Measurements from ENCODE around the gene KMT2D. TPM values are rescaled to one million over a fixed set of nuclear protein-coding genes. Genes with fewer than 3 reads are reported as not detected.

The KMT2D gene
- total and polyA plus RNA-seq, 2 experiments from 2014 or later, result 17.6 to 120 TPM

DNA sequence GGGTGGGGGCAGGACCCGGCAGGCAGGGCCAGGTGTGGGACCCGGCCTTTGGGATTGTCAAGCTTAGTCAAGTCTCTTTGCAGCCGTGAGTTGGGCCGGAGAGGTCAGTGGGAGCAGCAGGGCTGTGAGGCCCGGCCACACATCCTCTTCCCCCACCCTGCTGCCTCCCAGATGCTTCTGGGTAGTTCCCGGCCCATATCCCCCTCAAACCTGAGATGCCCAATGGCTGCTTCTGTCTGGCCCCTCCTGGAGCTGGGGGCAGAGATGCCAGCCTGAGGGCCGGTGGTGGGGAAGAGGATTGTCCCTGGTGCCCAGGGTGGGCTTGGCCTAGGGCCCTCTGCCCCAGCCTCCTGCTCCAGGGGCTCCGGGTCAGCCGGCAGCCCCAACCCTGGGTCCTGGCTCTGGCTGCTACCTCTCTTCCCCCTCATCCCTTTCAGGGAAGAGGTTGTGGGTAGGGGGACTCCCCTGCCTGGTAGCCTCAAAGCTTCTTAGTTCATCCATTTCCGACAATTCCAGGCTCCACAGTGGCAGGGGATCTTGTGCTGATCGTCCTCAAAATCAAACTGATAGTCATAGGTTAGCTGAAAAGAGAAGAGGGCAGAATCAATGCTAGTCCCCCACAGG, 39.2 kb downstream of the KMT2D start:
- no peaks in the 10 kb centered on the region for H3K27me3 ChIP-seq (ENCODE audit: insufficient read depth)
- H3K9me2 ChIP-seq (ENCODE audit: insufficient read depth), result no peaks in the 10 kb centered on the region
- TF ChIP-seq NANOG (IDR thresholded peaks at IDR 0.05; ENCODE audit: borderline replicate concordance), result no peak
- TF ChIP-seq EZH2 (IDR thresholded peaks at IDR 0.05; ENCODE audit: low read depth, unreplicated experiment), result no peak
- TF ChIP-seq JUNB (IDR thresholded peaks at IDR 0.05; ENCODE audit: unreplicated experiment), result no peak
- TF ChIP-seq, protein P1, sequence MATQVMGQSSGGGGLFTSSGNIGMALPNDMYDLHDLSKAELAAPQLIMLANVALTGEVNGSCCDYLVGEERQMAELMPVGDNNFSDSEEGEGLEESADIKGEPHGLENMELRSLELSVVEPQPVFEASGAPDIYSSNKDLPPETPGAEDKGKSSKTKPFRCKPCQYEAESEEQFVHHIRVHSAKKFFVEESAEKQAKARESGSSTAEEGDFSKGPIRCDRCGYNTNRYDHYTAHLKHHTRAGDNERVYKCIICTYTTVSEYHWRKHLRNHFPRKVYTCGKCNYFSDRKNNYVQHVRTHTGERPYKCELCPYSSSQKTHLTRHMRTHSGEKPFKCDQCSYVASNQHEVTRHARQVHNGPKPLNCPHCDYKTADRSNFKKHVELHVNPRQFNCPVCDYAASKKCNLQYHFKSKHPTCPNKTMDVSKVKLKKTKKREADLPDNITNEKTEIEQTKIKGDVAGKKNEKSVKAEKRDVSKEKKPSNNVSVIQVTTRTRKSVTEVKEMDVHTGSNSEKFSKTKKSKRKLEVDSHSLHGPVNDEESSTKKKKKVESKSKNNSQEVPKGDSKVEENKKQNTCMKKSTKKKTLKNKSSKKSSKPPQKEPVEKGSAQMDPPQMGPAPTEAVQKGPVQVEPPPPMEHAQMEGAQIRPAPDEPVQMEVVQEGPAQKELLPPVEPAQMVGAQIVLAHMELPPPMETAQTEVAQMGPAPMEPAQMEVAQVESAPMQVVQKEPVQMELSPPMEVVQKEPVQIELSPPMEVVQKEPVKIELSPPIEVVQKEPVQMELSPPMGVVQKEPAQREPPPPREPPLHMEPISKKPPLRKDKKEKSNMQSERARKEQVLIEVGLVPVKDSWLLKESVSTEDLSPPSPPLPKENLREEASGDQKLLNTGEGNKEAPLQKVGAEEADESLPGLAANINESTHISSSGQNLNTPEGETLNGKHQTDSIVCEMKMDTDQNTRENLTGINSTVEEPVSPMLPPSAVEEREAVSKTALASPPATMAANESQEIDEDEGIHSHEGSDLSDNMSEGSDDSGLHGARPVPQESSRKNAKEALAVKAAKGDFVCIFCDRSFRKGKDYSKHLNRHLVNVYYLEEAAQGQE (IDR thresholded peaks at IDR 0.05; ENCODE audit: unreplicated experiment), result no peak
- no peak overlapping the region for H3K4me3 Mint-ChIP-seq
- peaks cover 16% of the 10 kb centered on the region; the same call in 1 of the 2 replicates for H3F3A ChIP-seq (replicated peaks; ENCODE audit: low read depth)
- no peaks in the 10 kb centered on the region for H3K9me3 Mint-ChIP-seq
- no peak for ATAC-seq
- peaks cover 39% of the 10 kb centered on the region for H3K36me3 ChIP-seq (ENCODE audit: insufficient read depth)
- H3K27me3 Mint-ChIP-seq (ENCODE audit: insufficient read depth, low read depth, poor library complexity), result peaks cover 11% of the 10 kb centered on the region
- H3K27ac ChIP-seq (ENCODE audit: low read depth), result no peak overlapping the region
- no peak overlapping the region for H3K4me2 ChIP-seq
- H3K27ac Mint-ChIP-seq, result no peak overlapping the region
- H4K20me1 ChIP-seq (replicated peaks; ENCODE audit: insufficient read depth), result peaks cover 15% of the 10 kb centered on the region
- H3K4me1 ChIP-seq (ENCODE audit: insufficient read depth), result peaks cover 5% of the 10 kb centered on the region; the same call in 1 of the 2 replicates
- DNase-seq (ENCODE audit: low spot score), result no peak
- no peaks in the 10 kb centered on the region for H3K79me2 ChIP-seq (replicated peaks; ENCODE audit: insufficient read depth)
- peaks cover 18% of the 10 kb centered on the region; the same call in 2 of the 3 replicates for H3K4me1 Mint-ChIP-seq
- H2AFZ ChIP-seq, result no peak overlapping the region
- no peak overlapping the region for H3K4me3 ChIP-seq
- peaks cover 50% of the 10 kb centered on the region for H3K36me3 Mint-ChIP-seq (ENCODE audit: low read depth)

DNA sequence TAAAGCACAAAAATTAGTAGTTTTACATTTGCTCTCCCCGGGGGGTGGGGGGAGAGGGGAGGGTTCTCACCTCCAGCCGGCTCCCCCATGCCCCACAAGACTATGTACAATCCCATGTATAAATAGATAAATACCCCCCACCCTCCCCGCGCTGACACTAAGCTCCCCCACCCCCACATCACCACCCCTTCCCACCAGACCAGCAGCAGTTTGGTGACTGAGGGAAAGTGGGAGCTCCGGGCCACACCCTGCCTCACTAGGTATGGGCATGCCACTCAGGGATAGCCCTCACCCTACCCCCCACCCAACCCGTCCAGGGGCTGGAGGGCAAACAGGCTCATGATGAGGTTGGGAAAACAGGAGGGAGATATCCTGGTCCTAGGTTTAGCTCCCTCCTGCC, 40.2 kb downstream of the KMT2D start:
- H3K4me3 ChIP-seq, result no peak overlapping the region
- Mint-ChIP-seq H3K27ac (no peak overlapping the region), H3K4me3 (no peak overlapping the region), H3K36me3 (ENCODE audit: low read depth) (peaks cover 40% of the 10 kb centered on the region), H3K27me3 (ENCODE audit: insufficient read depth, low read depth, poor library complexity) (peaks cover 17% of the 10 kb centered on the region), H3K4me1 (peaks cover 18% of the 10 kb centered on the region; the same call in 2 of the 3 replicates), H3K9me3 (no peaks in the 10 kb centered on the region)
- H3K27ac ChIP-seq (ENCODE audit: low read depth), result no peak overlapping the region
- H4K20me1 ChIP-seq (replicated peaks; ENCODE audit: insufficient read depth), result peaks cover 9% of the 10 kb centered on the region
- H3F3A ChIP-seq (replicated peaks; ENCODE audit: low read depth), result peaks cover 16% of the 10 kb centered on the region; the same call in 1 of the 2 replicates
- no peak for ATAC-seq
- H3K4me2 ChIP-seq, result no peak overlapping the region
- no peaks in the 10 kb centered on the region for H3K79me2 ChIP-seq (replicated peaks; ENCODE audit: insufficient read depth)
- no peaks in the 10 kb centered on the region for H3K27me3 ChIP-seq (ENCODE audit: insufficient read depth)
- DNase-seq (ENCODE audit: low spot score), result no peak
- peaks cover 5% of the 10 kb centered on the region; the same call in 1 of the 2 replicates for H3K4me1 ChIP-seq (ENCODE audit: insufficient read depth)
- no peaks in the 10 kb centered on the region for H3K9me2 ChIP-seq (ENCODE audit: insufficient read depth)
- peaks cover 30% of the 10 kb centered on the region for H3K36me3 ChIP-seq (ENCODE audit: insufficient read depth)
- no peak overlapping the region for H2AFZ ChIP-seq
- TF ChIP-seq POLR2AphosphoS5 (IDR thresholded peaks at IDR 0.05; ENCODE audit: low read depth) (no peak), JUNB (IDR thresholded peaks at IDR 0.05; ENCODE audit: unreplicated experiment) (no peak), ZNF331 (CRISPR knock-in tag; IDR thresholded peaks at IDR 0.05; ENCODE audit: low read depth) (no peak), NANOG (IDR thresholded peaks at IDR 0.05; ENCODE audit: borderline replicate concordance) (no peak), EZH2 (IDR thresholded peaks at IDR 0.05; ENCODE audit: low read depth, unreplicated experiment) (no peak), EZH2phosphoT487 (IDR thresholded peaks at IDR 0.05; ENCODE audit: unreplicated experiment) (no peak), CREB1 (CRISPR knock-in tag; IDR thresholded peaks at IDR 0.05; ENCODE audit: low read depth) (no peak), STAT1 (IDR thresholded peaks at IDR 0.05; ENCODE audit: unreplicated experiment) (no peak)
- TF ChIP-seq, protein P2, sequence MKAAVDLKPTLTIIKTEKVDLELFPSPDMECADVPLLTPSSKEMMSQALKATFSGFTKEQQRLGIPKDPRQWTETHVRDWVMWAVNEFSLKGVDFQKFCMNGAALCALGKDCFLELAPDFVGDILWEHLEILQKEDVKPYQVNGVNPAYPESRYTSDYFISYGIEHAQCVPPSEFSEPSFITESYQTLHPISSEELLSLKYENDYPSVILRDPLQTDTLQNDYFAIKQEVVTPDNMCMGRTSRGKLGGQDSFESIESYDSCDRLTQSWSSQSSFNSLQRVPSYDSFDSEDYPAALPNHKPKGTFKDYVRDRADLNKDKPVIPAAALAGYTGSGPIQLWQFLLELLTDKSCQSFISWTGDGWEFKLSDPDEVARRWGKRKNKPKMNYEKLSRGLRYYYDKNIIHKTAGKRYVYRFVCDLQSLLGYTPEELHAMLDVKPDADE (IDR thresholded peaks at IDR 0.05), result no peak
- TF ChIP-seq, protein P1 (IDR thresholded peaks at IDR 0.05; ENCODE audit: unreplicated experiment), result no peak
- TF ChIP-seq, protein P3, sequence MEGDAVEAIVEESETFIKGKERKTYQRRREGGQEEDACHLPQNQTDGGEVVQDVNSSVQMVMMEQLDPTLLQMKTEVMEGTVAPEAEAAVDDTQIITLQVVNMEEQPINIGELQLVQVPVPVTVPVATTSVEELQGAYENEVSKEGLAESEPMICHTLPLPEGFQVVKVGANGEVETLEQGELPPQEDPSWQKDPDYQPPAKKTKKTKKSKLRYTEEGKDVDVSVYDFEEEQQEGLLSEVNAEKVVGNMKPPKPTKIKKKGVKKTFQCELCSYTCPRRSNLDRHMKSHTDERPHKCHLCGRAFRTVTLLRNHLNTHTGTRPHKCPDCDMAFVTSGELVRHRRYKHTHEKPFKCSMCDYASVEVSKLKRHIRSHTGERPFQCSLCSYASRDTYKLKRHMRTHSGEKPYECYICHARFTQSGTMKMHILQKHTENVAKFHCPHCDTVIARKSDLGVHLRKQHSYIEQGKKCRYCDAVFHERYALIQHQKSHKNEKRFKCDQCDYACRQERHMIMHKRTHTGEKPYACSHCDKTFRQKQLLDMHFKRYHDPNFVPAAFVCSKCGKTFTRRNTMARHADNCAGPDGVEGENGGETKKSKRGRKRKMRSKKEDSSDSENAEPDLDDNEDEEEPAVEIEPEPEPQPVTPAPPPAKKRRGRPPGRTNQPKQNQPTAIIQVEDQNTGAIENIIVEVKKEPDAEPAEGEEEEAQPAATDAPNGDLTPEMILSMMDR (conservative IDR thresholded peaks at IDR 0.05; ENCODE audit: low read depth in 2 of 2), result no peak

All from GM23338 (cell line).